Suppressor macrophage (primary cell): ENCODE results near the gene DEPDC5.

Experiments used
- DNase-seq, 4 experiments: peaks; one replicate each; pipeline ENCODE4 v3.0.0-alpha.2; 2020 to 2022

The DEPDC5 gene

GRCh38 chr22:31852691-31853421, 99.0 kb downstream of the DEPDC5 start:
- no peak for DNase-seq

- DNase-seq, result no peak
These were observed 100.1 kb downstream of the DEPDC5 start for GRCh38 chr22:31853736-31854495.

- DNase-seq, result no peak
These were observed 103.4 kb downstream of the DEPDC5 start for GRCh38 chr22:31857247-31857646.

GRCh38 chr22:31861226-31861840, 107.5 kb downstream of the DEPDC5 start:
- no peak for DNase-seq

GRCh38 chr22:31866918-31867317, 113.1 kb downstream of the DEPDC5 start:
- no peak for DNase-seq

- DNase-seq, result no peak
These were observed 113.8 kb downstream of the DEPDC5 start for GRCh38 chr22:31867386-31868153.

- no peak for DNase-seq
These were observed 115.9 kb downstream of the DEPDC5 start for GRCh38 chr22:31869739-31870138.

- peak; percentile 33 to 73 (median 52) for DNase-seq
These were observed 117.1 kb downstream of the DEPDC5 start for GRCh38 chr22:31870890-31871289.

GRCh38 chr22:31871480-31871879, 117.7 kb downstream of the DEPDC5 start:
- DNase-seq, result peak; percentile 15 to 58 (median 34)

GRCh38 chr22:31872209-31872608, 118.4 kb downstream of the DEPDC5 start:
- DNase-seq, result no peak

- no peak for DNase-seq
These were observed 121.0 kb downstream of the DEPDC5 start for GRCh38 chr22:31874821-31875220.

- DNase-seq, result no peak
These were observed 122.5 kb downstream of the DEPDC5 start for GRCh38 chr22:31876156-31876920.

GRCh38 chr22:31879585-31879984, 125.8 kb downstream of the DEPDC5 start:
- no peak for DNase-seq

- DNase-seq, result no peak
These were observed 127.4 kb downstream of the DEPDC5 start for GRCh38 chr22:31881200-31881599.

- DNase-seq, result no peak
These were observed 128.0 kb downstream of the DEPDC5 start for GRCh38 chr22:31881865-31882264.

- no peak for DNase-seq
These were observed 129.2 kb downstream of the DEPDC5 start for GRCh38 chr22:31882971-31883370.

- no peak for DNase-seq
These were observed 130.2 kb downstream of the DEPDC5 start for GRCh38 chr22:31883989-31884388.

- DNase-seq, result no peak
These were observed 137.7 kb downstream of the DEPDC5 start for GRCh38 chr22:31891366-31892079.

- DNase-seq, result no peak
These were observed 138.2 kb downstream of the DEPDC5 start for GRCh38 chr22:31892080-31892433.

GRCh38 chr22:31893460-31893859, 139.6 kb downstream of the DEPDC5 start:
- DNase-seq, result no peak

GRCh38 chr22:31895411-31896123, 141.7 kb downstream of the DEPDC5 start:
- no peak for DNase-seq
